Endothelial cell of umbilical vein (primary cell): Measurements from ENCODE around the gene ACAD8. TPM values are rescaled to one million over a fixed set of nuclear protein-coding genes. Genes with fewer than 3 reads are reported as not detected.

Experiments used
- BruUV-seq: library from RNA; stranded (reverse); fragments of 400-500 nt; replicated peaks from 2 replicates; lab custom pipeline; 2021; lab: Mats Ljungman, UMichigan
- CTCF ChIA-PET: fragments of 300-600, 350-600 bp; sonication (Branson Sonifier 250); formaldehyde crosslinking; loops from one replicate; lab custom pipeline; 2021; ENCODE audit warnings: antibody characterized with exemption, inconsistent platforms; lab: Charles Lee
- POLR2A ChIA-PET: fragments of 300-600, 350-600 bp; sonication (Branson Sonifier 250); formaldehyde crosslinking; loops from one replicate; lab custom pipeline; 2021; ENCODE audit warnings: antibody characterized with exemption, inconsistent platforms; lab: Charles Lee
- DNase-seq: peaks from one replicate; pipeline ENCODE4 v3.0.0-alpha.2; 2011; ENCODE audit warnings: low read depth, low spot score
- FAIRE-seq: peaks from 2 replicates; lab custom pipeline; 2011; peaks lifted over from hg19 to GRCh38; lab: Jason Lieb, UNC
- H2AFZ ChIP-seq: 2 replicates; pipeline ENCODE4 v1.6.0; 2012; ENCODE audit warnings: low read depth, low read length, control low read depth, inconsistent platforms
- H3K27ac ChIP-seq: 2 replicates; pipeline ENCODE4 v1.5.1; 2011; ENCODE audit warnings: low read depth, mild to moderate bottlenecking, control low read depth, low read length, moderate library complexity; ENCODE audit not compliant: insufficient read depth
- H3K27me3 ChIP-seq, 2 experiments: 2 replicates each; pipeline versions ENCODE4 v1.6.0 to v1.6.1; 2011; ENCODE audit warnings: low read length in 2 of 2, mixed read lengths in 1 of 2; ENCODE audit not compliant: control insufficient read depth in 2 of 2, insufficient read depth in 2 of 2
- H3K36me3 ChIP-seq, 2 experiments: 2 replicates in 1 of 2; 3 replicates in 1 of 2; pipeline ENCODE4 v1.5.1; 2011; ENCODE audit warnings: low read length in 2 of 2, mild to moderate bottlenecking in 1 of 2, moderate library complexity in 1 of 2; ENCODE audit not compliant: control insufficient read depth in 2 of 2, insufficient read depth in 2 of 2; ENCODE audit errors: extremely low read depth in 1 of 2
- H3K4me1 ChIP-seq: 3 replicates; pipeline ENCODE4 v1.5.1; 2011; ENCODE audit warnings: mild to moderate bottlenecking, low read length; ENCODE audit not compliant: control insufficient read depth, insufficient read depth; ENCODE audit errors: extremely low read depth
- H3K4me2 ChIP-seq: 2 replicates; pipeline ENCODE4 v1.6.1; 2011; ENCODE audit warnings: low read length, control low read depth, mixed read lengths; ENCODE audit not compliant: insufficient read depth
- H3K4me3 ChIP-seq, 3 experiments: fragments of 200-600 bp in 1 of 3; sonication (generic), shearing (Covaris generic) in 1 of 3; replicated peaks in 1 of 3; 2 replicates each; pipeline ENCODE4 v1.5.1; 2011 to 2016; ENCODE audit warnings: control low read depth in 3 of 3, low read length in 3 of 3, mild to moderate bottlenecking in 2 of 3, inconsistent platforms in 1 of 3, low read depth in 1 of 3, moderate library complexity in 1 of 3; ENCODE audit not compliant: insufficient read depth in 1 of 3
- H3K79me2 ChIP-seq: 2 replicates; pipeline ENCODE4 v1.6.0; 2012; ENCODE audit warnings: low read length, inconsistent platforms; ENCODE audit not compliant: control insufficient read depth, insufficient read depth
- H3K9ac ChIP-seq: replicated peaks from 2 replicates; pipeline ENCODE3; 2011; ENCODE audit warnings: low read length, control low read depth; ENCODE audit not compliant: insufficient read depth; ENCODE audit errors: extremely low read depth
- H3K9me1 ChIP-seq: replicated peaks from 3 replicates; pipeline ENCODE4 v1.6.0; 2011; ENCODE audit warnings: mild to moderate bottlenecking, low read length; ENCODE audit not compliant: control insufficient read depth, insufficient read depth; ENCODE audit errors: extremely low read depth
- H3K9me3 ChIP-seq: replicated peaks from 2 replicates; pipeline ENCODE4 v1.5.1; 2012; ENCODE audit warnings: low read length, inconsistent platforms; ENCODE audit not compliant: control insufficient read depth, insufficient read depth
- H4K20me1 ChIP-seq: replicated peaks from 2 replicates; pipeline ENCODE3; 2011; ENCODE audit warnings: mild to moderate bottlenecking, low read length; ENCODE audit not compliant: control insufficient read depth, insufficient read depth; ENCODE audit errors: extremely low read depth
- CTCF ChIP-seq, 2 donors: IDR thresholded peaks; 1 replicate in 1 of 2; 2 replicates in 1 of 2; pipeline ENCODE4 v1.5.1; 2011; ENCODE audit warnings: low read length in 2 of 2, mild to moderate bottlenecking in 2 of 2, moderate library complexity in 2 of 2, control low read depth in 1 of 2, inconsistent platforms in 1 of 2, low read depth in 1 of 2; ENCODE audit not compliant: insufficient read depth in 1 of 2; ENCODE audit errors: extremely low read depth in 1 of 2
- EZH2 ChIP-seq: IDR thresholded peaks from 2 replicates; pipeline ENCODE4 v1.6.1; 2012; ENCODE audit warnings: borderline replicate concordance, low read depth, mild to moderate bottlenecking, moderate library complexity, low read length, inconsistent platforms; ENCODE audit not compliant: severe bottlenecking
- FOS ChIP-seq: IDR thresholded peaks from 2 replicates; pipeline ENCODE4 v1.6.1; 2011; ENCODE audit warnings: mild to moderate bottlenecking, low read length, moderate library complexity, borderline replicate concordance; ENCODE audit not compliant: insufficient read depth
- GATA2 ChIP-seq: IDR thresholded peaks from 2 replicates; pipeline ENCODE4 v1.7.0; 2011; ENCODE audit warnings: low read depth, mild to moderate bottlenecking, moderate library complexity, mixed read lengths, low read length; ENCODE audit not compliant: insufficient read length, insufficient read depth
- JUN ChIP-seq: IDR thresholded peaks from 2 replicates; pipeline ENCODE4 v1.6.1; 2011; ENCODE audit warnings: borderline replicate concordance, low read depth; ENCODE audit not compliant: insufficient read length, insufficient read depth
- MAX ChIP-seq: IDR thresholded peaks from 2 replicates; pipeline ENCODE4 v1.6.1; 2011; ENCODE audit not compliant: insufficient read depth, insufficient read length
- MYC ChIP-seq: IDR thresholded peaks from one replicate; pipeline ENCODE4 v1.6.1; 2011; ENCODE audit warnings: mild to moderate bottlenecking, low read depth, low read length
- POLR2A ChIP-seq: IDR thresholded peaks from 2 replicates; pipeline ENCODE4 v1.6.1; 2012; ENCODE audit warnings: low read depth, mild to moderate bottlenecking, control low read depth, low read length
- POLR2AphosphoS5 ChIP-seq: IDR thresholded peaks from 2 replicates; pipeline ENCODE4 v1.6.1; 2012; ENCODE audit warnings: low read depth, mild to moderate bottlenecking, control low read depth, low read length, moderate library complexity; ENCODE audit not compliant: insufficient read depth
- dilution Hi-C: fragments of 300-500 bp; cut with MboI; formaldehyde crosslinking; loops from one replicate; pipeline ENCODE4 v1.15.0; 2019; ENCODE audit warnings: low sequenced_read_pairs; ENCODE audit not compliant: extremely low pct_ligation_motif_present
- intact Hi-C: fragments of 100-400 bp; cut with micrococcal nuclease; formaldehyde crosslinking; loops from one replicate; pipeline ENCODE4 v1.10.0; 2022
- polyA plus RNA-seq, 4 experiments: library from polyadenylated mRNA; depleted of rRNA in 3 of 4; stranded (reverse) in 3 of 4; unstranded in 1 of 4; fragments of >200 nt; gene quantifications; 2 replicates each; pipeline versions ENCODE4 v1.2.1 to v1.2.3, GENCODE V29; 2011 to 2012; ENCODE audit warnings: missing spikeins in 1 of 4
- total RNA-seq: library from RNA; stranded (reverse); gene quantifications from 2 replicates; pipeline ENCODE4 v1.2.3, GENCODE V29; 2021

The ACAD8 gene
- total and polyA plus RNA-seq, 2 donors (not counting 3 experiments of a cell fraction or from before 2014, with no cell fraction given) = 22.9 to 29.0 TPM

GRCh38 chr11:134231958-134232659 lies 21.3 kb upstream of the ACAD8 start:
- Histone ChIP-seq H3K27ac (no peak overlapping the region), H3K9ac (no peak overlapping the region), H3K9me3 (no peaks in the 10 kb centered on the region), H3K36me3 (peaks cover 0 to 5% of the 10 kb centered on the region in 2 experiments), H3K27me3 (no peaks in the 10 kb centered on the region), H2AFZ (no peak overlapping the region), H3K9me1 (no peaks in the 10 kb centered on the region), H3K4me3 (no peak overlapping the region), H3K4me2 (no peak overlapping the region), H3K4me1 (peaks cover 23% of the 10 kb centered on the region), H4K20me1 (no peaks in the 10 kb centered on the region), H3K79me2 (peaks cover 48% of the 10 kb centered on the region)
- intact Hi-C loops (no loop called here), dilution Hi-C loops (no loop called here)
- ChIA-PET POLR2A (no interaction called here), CTCF (interaction anchor here (1.4 kb wide), 1 partner anchor 12 kb away, joined by 4 read pairs; no protein-coding TSS in a partner anchor)
- DNase-seq (no peak), FAIRE-seq (peak; percentile 55)
- no TSS peak for BruUV-seq
- TF ChIP-seq GATA2 = no peak
- TF ChIP-seq CTCF (IDR thresholded peaks at IDR 0.05; ENCODE audit: extremely low read depth in 1 of 2, insufficient read depth in 1 of 2, low read depth in 1 of 2, low read length in 2 of 2) = no peak
- TF ChIP-seq POLR2AphosphoS5 = no peak
- no peak for TF ChIP-seq MYC
- no peak for TF ChIP-seq POLR2A
- no peak for TF ChIP-seq FOS
- TF ChIP-seq JUN = no peak
- TF ChIP-seq EZH2 = no peak
- TF ChIP-seq MAX = no peak
